GM19193 (cell line): ENCODE measurements around the gene TOP2A.
A peak's percentile ranks its signal among the peaks of the same experiment; 100 is the strongest.

ENCODE experiments used
- POLR2A ChIP-seq: IDR thresholded peaks from 4 replicates; pipeline ENCODE4 v1.6.1; 2011; ENCODE audit not compliant: insufficient read depth, insufficient read length; ENCODE audit errors: extremely low read depth

Gene TOP2A

DNA sequence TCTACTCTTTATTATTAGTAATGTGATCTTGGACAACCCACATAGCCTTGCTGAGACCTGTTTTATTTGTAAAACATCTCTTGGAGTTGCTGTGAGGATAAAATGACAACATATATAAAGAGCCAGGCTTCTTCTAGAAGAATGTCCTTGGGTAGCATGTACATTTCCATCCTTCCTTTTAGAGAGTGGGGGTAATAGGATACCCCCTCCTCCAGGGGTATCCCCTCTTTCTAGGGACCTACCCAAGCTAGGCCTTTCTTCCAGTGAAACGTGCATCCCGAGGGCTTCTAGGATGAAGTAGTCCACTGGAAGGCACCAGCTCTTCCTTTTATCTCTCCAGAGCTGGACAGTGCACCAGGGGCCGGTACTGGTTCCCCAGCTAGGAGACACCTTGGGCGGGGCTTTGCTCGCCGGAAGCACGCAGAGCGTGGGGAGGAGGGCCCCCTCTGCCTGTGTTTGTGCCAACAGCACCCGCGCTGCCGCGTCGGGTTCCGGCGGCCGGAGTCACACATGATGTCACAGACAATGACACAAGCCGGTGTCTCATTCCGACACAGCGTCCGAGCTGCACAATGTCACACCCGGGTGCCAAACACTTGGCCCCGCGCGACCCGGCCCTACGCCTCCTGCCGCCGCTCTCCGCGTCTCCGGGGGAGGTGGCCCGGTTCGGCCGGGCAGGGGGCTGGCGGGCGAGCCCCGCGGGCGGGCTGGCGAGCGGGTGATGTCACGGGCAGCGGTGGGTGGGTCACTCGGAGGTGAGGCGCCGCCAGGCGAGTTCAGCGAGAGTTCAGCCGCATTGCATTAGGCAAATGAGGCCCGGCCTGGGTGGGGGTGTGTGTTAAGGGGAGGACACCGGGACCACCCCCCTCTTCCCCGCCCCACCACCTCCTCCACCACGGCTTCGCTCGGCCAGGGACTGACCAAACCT, 76.6 kb downstream of the TOP2A start:
- peak; percentile 28 for TF ChIP-seq POLR2A

GRCh38 chr17:40340327-40340726, 77.4 kb downstream of the TOP2A start:
- TF ChIP-seq POLR2A, result no peak

DNA sequence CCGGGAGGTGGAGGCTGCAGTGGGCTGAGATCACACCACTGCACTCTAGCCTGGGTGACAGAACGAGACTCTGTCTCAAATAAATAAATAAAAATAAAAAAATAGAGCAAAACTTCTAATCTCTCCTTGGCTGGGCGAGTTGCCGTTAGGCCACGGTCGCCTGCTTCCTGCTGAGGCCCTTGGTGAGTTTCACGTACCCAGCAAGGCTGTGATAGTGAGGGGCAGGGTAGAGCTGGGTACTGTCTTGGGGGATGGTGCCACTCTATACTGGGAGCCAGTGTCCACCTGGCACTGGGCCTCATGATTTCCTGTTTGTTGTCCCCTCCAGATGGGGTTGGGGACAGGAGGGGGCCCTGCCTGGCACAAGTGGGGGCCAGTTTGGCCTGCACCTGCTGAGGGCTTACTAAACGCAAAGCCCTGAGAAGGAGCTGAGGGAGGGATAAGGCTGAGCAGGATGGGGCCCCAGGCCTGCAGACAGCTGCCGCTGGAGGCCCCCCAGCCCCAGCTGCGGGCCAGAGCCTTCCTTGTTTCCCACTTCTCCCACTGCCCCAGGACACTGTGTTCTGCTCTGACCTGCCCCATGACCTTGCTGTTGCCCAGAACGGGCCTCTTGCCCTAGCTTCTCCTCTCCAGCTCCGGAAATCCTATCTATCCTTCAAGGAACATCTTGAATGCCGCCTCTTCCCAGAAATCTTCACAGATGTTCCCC, 78.6 kb downstream of the TOP2A start:
- TF ChIP-seq POLR2A, result no peak
